Lower leg skin (tissue), 3 donors: ENCODE measurements around the gene SLC39A11.

Source experiments
- POLR2A ChIP-seq, 2 donors: fragments of 450-650 bp; IDR thresholded peaks; one replicate each; pipeline ENCODE4 v1.6.1; 2016 to 2017; ENCODE audit warnings: antibody characterized with exemption in 2 of 2, mild to moderate bottlenecking in 1 of 2, moderate library complexity in 1 of 2
- TF ChIP-seq, protein P1 (sequence below), 3 donors: fragments of 450-650 bp; IDR thresholded peaks; one replicate each; pipeline ENCODE4 v1.5.1; 2016; ENCODE audit warnings: antibody characterized with exemption in 3 of 3, mild to moderate bottlenecking in 3 of 3, moderate library complexity in 2 of 3

DNA sequence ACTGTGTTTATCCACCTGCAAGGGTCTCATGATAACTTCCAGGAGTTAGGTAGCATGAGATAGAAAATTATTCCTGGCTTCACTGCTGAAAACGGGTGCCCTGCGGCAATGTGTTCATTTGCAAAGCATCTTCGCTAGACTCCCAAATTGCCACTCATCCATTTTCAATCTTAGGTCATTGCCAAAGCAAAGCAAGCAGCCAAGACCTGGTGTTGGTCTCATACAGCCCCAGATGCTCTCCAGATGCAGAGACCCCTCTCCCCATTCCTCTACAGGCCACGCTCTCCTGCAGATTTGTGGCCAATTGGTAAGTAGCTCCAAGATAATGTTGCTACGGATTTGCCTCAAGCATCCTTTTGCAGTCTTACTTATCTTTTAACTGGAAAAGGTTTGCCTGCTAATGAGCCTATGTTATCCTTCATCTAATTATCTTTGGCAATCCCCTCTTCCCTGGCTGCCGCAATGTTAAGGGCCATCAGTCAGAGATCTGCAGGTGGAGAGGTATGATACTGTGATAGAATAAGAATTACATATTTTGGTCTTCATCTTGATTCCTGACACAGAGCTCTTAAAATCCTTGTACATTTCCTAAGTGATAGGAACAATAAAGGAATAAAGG, 222.0 kb downstream of the SLC39A11 start:
- no peak for TF ChIP-seq POLR2A (IDR thresholded peaks at IDR 0.05)
- TF ChIP-seq, protein P1, sequence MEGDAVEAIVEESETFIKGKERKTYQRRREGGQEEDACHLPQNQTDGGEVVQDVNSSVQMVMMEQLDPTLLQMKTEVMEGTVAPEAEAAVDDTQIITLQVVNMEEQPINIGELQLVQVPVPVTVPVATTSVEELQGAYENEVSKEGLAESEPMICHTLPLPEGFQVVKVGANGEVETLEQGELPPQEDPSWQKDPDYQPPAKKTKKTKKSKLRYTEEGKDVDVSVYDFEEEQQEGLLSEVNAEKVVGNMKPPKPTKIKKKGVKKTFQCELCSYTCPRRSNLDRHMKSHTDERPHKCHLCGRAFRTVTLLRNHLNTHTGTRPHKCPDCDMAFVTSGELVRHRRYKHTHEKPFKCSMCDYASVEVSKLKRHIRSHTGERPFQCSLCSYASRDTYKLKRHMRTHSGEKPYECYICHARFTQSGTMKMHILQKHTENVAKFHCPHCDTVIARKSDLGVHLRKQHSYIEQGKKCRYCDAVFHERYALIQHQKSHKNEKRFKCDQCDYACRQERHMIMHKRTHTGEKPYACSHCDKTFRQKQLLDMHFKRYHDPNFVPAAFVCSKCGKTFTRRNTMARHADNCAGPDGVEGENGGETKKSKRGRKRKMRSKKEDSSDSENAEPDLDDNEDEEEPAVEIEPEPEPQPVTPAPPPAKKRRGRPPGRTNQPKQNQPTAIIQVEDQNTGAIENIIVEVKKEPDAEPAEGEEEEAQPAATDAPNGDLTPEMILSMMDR (IDR thresholded peaks at IDR 0.05), result no peak
